Measurements from ENCODE around the gene AK5. TPM values are rescaled to one million over a fixed set of nuclear protein-coding genes. Genes with fewer than 3 reads are reported as not detected.

Gene AK5
- total RNA-seq, 1 donor from 2014 or later: 1.0 TPM

DNA sequence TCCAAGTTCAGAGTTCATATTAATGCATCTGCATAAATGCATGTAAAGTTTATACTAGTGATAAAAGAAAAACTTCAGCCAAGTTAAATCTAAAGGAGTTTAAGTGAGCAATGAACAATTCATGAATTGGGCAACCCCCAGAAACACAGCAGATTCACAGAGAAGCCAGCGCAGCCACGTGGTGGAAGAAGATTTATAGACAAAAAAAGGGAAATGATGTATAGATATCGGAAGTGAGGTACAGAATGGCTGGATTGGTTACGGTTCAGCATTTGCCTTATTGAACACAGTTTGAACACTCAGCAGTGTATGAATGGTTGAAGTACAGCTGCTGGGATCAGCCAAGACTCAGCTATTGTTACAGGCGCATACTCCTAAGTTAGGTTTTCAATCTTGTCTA lies 5.7 kb downstream of the AK5 start:
- H3K9me3 ChIP-seq: no peaks in the 10 kb centered on the region
- no peak overlapping the region for H3K4me3 ChIP-seq
- H3K27ac ChIP-seq: no peak overlapping the region
- DNase-seq (no peak), ATAC-seq (no peak)
- intact Hi-C loops (cut with DNase I): no loop called here
- TF ChIP-seq, protein P1, sequence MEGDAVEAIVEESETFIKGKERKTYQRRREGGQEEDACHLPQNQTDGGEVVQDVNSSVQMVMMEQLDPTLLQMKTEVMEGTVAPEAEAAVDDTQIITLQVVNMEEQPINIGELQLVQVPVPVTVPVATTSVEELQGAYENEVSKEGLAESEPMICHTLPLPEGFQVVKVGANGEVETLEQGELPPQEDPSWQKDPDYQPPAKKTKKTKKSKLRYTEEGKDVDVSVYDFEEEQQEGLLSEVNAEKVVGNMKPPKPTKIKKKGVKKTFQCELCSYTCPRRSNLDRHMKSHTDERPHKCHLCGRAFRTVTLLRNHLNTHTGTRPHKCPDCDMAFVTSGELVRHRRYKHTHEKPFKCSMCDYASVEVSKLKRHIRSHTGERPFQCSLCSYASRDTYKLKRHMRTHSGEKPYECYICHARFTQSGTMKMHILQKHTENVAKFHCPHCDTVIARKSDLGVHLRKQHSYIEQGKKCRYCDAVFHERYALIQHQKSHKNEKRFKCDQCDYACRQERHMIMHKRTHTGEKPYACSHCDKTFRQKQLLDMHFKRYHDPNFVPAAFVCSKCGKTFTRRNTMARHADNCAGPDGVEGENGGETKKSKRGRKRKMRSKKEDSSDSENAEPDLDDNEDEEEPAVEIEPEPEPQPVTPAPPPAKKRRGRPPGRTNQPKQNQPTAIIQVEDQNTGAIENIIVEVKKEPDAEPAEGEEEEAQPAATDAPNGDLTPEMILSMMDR (IDR thresholded peaks at IDR 0.05): no peak
- H3K4me1 ChIP-seq: peaks cover 9% of the 10 kb centered on the region
- H3K36me3 ChIP-seq: no peaks in the 10 kb centered on the region
- peaks cover 26% of the 10 kb centered on the region for H3K27me3 ChIP-seq (ENCODE audit: low read depth)

DNA sequence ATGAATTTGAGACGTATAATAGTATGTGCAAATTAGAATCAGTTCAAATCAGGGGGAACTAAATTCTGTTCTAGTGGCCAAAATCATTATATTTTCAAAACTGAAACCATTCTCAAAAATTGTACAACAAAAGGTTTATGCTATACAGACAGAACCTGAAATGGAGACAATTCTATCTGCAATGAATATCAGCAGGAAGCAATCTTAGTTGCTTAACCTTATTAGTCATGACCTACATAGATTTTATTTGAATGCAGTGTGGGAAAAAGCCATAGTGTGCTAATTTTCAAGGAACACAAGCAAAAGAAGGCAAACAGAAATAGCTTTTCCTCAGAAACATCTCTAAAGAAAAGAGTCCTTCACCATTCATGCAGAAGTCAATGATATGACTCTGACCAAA lies 6.5 kb downstream of the AK5 start:
- Histone ChIP-seq H3K27ac (no peak overlapping the region), H3K27me3 (ENCODE audit: low read depth) (peaks cover 19% of the 10 kb centered on the region), H3K9me3 (no peaks in the 10 kb centered on the region), H3K4me1 (peaks cover 1% of the 10 kb centered on the region), H3K36me3 (no peaks in the 10 kb centered on the region), H3K4me3 (no peak overlapping the region)
- TF ChIP-seq, protein P1 (IDR thresholded peaks at IDR 0.05): no peak
- ATAC-seq (no peak), DNase-seq (no peak)
- intact Hi-C loops (cut with DNase I): no loop called here

DNA sequence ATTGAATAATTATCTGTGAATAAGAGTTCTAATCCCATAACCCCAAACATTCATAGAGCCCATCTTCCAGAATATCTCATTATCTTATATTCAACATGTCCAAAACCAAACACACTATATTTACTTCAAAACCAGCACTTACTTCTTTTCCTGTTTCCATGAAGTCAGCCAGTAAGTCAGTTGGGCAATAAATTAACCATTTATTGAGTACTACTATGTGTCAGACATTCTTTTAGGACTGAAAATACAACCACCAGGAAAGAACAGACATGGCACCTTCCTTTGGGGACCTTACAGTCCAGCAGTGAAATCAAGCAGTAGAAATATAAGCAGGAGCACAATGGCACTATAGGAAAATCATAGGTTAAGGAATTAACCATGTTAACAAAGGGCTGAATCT lies 8.8 kb downstream of the AK5 start:
- H3K36me3 ChIP-seq: no peaks in the 10 kb centered on the region
- TF ChIP-seq, protein P1 (IDR thresholded peaks at IDR 0.05): no peak
- DNase-seq (no peak), ATAC-seq (no peak)
- no peak overlapping the region for H3K27ac ChIP-seq
- no peak overlapping the region for H3K4me3 ChIP-seq
- no peaks in the 10 kb centered on the region for H3K9me3 ChIP-seq
- H3K27me3 ChIP-seq (ENCODE audit: low read depth): peaks cover 8% of the 10 kb centered on the region
- intact Hi-C loops (cut with DNase I): no loop called here
- H3K4me1 ChIP-seq: no peaks in the 10 kb centered on the region

DNA sequence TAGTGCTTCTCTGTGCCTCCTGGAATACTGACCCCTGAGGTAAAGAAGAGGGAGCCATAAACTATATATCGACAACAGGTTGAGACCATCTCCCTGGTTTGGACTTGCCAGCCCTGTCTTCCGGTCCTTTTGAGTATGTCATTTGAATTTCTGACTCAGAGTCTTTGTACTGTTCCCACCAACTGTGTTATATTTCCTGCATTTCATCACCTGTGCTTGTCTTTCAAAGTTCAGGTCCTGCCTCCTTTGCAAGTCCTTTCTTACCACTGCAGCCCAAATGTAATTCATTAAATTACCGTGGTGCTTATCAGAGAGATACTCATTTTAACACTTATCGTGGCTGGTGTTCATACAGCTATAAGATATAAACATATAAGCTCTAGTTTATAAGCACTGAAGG lies 10.7 kb downstream of the AK5 start:
- no peaks in the 10 kb centered on the region for H3K27me3 ChIP-seq (ENCODE audit: low read depth)
- H3K27ac ChIP-seq: no peak overlapping the region
- no peaks in the 10 kb centered on the region for H3K4me1 ChIP-seq
- DNase-seq (no peak), ATAC-seq (no peak)
- TF ChIP-seq, protein P1 (IDR thresholded peaks at IDR 0.05): no peak
- H3K9me3 ChIP-seq: no peaks in the 10 kb centered on the region
- H3K36me3 ChIP-seq: no peaks in the 10 kb centered on the region
- H3K4me3 ChIP-seq: no peak overlapping the region
- intact Hi-C loops (cut with DNase I): no loop called here

DNA sequence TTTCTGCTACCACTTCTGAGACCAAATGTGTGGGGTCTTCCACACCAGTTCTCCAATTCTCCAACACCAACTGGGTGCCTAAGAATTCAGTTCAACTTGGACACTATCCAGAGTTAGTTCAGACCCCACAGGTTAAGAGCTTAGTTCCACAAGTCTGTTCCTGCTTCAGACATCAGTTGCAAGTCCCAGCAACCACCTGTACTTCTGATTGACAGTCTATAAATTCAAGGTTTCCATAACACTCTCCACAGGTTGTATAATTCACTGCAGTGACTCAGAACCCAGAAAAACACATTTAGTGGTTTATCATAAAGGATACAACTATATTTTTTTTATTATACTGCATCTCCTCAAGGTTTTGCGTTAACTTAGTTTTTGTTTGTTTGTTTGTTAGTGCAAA lies 18.7 kb downstream of the AK5 start:
- Histone ChIP-seq H3K36me3 (no peaks in the 10 kb centered on the region), H3K27ac (no peak overlapping the region), H3K9me3 (no peaks in the 10 kb centered on the region), H3K4me1 (no peaks in the 10 kb centered on the region), H3K4me3 (no peak overlapping the region), H3K27me3 (ENCODE audit: low read depth) (no peaks in the 10 kb centered on the region)
- no peak for ATAC-seq
- TF ChIP-seq, protein P1 (IDR thresholded peaks at IDR 0.05): no peak
- intact Hi-C loops (cut with DNase I): no loop called here
- DNase-seq: no peak

DNA sequence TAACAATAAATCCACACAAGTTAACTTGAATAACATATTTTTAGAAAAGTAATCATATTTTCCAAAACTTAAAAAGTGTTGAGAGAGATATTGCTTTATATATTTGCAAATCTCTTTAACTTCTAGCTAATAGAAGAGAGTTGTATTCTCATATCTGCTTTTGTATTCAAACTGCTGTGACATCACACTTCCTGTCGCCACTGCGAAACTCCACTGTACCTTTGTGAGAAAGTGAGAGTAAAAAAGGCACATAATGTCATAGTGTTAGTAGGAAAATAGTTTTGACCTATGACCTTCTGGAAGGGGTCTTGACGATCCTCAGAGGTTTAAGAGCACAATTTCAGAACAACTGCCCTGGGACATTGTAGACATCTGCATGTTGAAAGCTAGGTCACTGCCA lies 21.6 kb downstream of the AK5 start:
- no peaks in the 10 kb centered on the region for H3K36me3 ChIP-seq
- no peaks in the 10 kb centered on the region for H3K4me1 ChIP-seq
- intact Hi-C loops (cut with DNase I): no loop called here
- DNase-seq (no peak), ATAC-seq (no peak)
- TF ChIP-seq, protein P1 (IDR thresholded peaks at IDR 0.05): no peak
- no peaks in the 10 kb centered on the region for H3K27me3 ChIP-seq (ENCODE audit: low read depth)
- H3K4me3 ChIP-seq: no peak overlapping the region
- no peaks in the 10 kb centered on the region for H3K9me3 ChIP-seq
- no peak overlapping the region for H3K27ac ChIP-seq
